HG02571 (cell line): Measurements from ENCODE around the gene KRT75.
"Not testable (repeated sequence)": the region's sequence is repeated elsewhere in the genome, so short reads cannot be mapped to it uniquely, and the experiment has no call there.

Experiments used
- ATAC-seq: cut with Tn5 transposase; IDR thresholded peaks from one replicate; pipeline ENCODE4 v1.9.1; 2021; ENCODE audit warnings: mild to moderate bottlenecking, moderate library complexity; ENCODE audit not compliant: unreplicated experiment

Gene KRT75

DNA sequence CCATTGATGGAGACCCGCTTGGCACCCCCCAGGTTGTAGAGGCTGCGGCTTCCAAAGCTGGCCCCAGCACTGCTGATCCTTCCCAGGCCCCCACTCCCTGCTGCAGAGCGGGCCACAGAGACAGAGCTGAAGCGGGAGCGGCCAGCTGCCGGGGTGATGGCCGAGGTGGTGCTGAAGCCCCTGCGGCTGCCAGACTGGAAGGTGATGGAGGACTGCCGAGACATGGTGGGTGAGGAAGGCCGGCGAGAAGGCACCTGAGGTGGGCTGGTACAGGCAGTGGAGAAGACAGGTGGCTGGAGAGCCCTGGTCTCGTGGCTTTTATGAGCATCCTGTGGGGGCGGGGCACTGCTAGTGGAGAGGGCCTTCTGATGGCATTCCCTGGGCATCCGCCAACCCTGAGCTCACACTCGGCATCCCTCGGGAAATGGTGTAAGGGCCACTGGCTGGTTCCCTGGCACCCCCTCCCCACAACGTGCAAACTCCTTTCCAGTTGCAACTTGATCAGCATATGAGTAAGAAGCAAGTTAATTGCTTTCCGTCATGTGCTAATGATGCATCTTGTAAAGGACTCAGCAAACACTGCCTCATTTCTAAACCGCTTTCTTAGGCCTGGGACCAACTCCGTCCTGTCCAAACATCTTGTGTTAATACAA is at the start of gene KRT75:
TSS of gene KRT75 (minus strand) at position 291 of the 653 bp plus-strand sequence. CDS start at position 224, 67 bp downstream.
- no peak for ATAC-seq

GRCh38 chr12:52480073-52480472 is 45.9 kb upstream of the KRT75 start:
- ATAC-seq: no peak

DNA sequence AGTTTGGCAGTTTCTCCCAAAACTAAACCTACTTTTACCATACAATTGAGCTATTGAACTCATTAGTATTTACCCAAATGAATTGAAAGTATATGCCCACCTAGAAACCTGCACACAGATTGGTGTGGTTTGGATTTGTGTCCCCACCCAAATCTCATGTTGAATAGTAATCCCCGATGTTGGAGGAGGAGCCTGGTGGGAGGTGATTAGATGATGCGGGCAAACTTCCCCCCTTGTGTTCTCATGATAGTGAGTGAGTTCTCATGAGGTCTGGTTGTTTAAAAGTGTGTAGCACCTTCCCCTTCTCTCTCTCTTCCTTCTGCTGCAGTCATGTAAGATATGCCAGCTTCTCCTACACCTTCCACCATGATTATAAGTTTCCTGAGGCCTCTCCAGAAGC is 43.5 kb upstream of the KRT75 start:
- no peak for ATAC-seq

GRCh38 chr12:52474212-52474611 is 40.0 kb upstream of the KRT75 start:
- no peak for ATAC-seq

DNA sequence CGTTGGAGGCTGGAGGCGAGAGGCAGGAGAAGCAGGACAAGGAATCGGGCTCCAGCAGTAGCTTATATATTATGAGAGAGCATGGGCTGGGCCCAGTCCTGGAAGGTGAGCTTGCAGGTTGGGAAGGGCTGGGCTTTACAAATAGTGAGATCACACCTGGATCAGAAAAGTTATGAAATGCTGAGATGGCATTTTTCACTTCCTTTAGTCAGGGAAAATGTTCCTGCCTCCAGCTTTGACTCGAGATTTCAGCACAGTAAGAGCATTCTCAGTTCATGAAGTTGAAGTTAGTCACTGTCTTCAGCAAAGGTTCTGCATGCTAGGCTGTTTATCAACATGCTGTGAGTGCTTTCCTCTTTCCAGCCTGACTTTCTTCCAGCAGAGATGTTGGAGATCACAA is 39.6 kb upstream of the KRT75 start, which contains the start of gene KRT6C:
TSS of gene KRT6C (minus strand) at position 38 of the 400 bp plus-strand sequence. CDS start 68 bp downstream, outside the sequence.
- no peak for ATAC-seq

- no peak for ATAC-seq
Measured at GRCh38 chr12:52469853-52470252, 35.7 kb upstream of the KRT75 start.

DNA sequence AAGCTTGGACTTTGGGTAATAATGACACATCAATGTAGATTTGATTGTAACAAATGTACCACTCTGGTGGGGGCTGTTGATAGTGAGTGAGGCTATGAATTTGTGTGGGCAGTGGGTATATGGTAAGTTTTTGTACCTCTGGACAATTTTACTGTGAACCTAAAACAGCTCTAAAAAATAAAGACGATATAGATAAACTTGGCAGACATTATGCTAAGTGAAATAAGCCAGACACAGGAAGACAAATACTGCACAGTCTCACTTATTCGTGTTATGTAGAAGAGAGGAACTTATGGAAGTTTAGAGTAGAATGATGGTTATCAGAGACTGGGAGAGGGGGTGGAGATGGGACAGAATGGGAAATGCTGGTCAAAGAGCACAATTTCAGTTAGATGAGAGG is 30.7 kb upstream of the KRT75 start:
- ATAC-seq: no peak

DNA sequence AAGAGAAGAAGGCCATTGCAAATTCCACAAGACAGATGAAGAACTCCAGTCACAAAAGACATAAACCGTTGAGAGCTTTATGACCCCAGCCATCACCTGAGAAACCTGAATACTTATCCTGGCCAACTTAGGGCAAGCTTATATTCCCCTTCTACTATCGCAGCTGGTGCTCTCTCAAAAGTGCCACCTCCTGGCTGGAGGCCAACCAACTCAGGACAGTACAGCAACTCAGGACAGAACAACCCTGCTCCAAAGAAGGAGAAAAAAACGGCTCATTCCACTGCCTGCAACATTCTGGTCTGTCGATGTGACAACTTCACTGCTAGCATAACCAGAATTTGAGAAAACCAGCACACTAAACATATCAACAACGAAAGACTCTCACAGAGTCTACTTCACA is 27.5 kb upstream of the KRT75 start:
- ATAC-seq: no peak

GRCh38 chr12:52458861-52459260 is 24.7 kb upstream of the KRT75 start:
- no peak for ATAC-seq

DNA sequence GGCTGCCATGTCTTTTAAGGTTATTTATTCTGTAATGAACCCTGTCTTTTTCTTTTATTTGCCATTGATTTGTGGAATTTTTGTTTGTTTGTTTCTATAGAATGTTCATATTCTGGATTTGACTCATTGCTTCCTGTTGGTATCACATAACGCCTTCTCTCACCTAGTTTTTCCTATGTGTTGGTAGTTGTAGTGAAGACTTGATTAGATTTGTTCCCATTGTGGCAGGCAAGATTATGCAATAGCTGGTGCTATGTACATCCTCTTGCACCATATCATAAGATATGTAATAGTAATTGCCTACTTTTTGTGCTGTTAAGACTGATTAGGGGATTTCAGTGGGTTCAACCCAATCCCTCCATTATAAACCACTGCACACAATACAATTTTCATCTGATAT is 21.6 kb upstream of the KRT75 start:
- no peak for ATAC-seq

- ATAC-seq: no peak
Measured at GRCh38 chr12:52454411-52455201, 20.4 kb upstream of the KRT75 start.

GRCh38 chr12:52452101-52452500 is 17.9 kb upstream of the KRT75 start, which contains the start of gene KRT6B:
KRT6B (minus strand) TSS chr12:52452146; CDS start chr12:52452078, 68 bp downstream.
- no peak for ATAC-seq

GRCh38 chr12:52448228-52448627 is 14.1 kb upstream of the KRT75 start:
- ATAC-seq: no peak

DNA sequence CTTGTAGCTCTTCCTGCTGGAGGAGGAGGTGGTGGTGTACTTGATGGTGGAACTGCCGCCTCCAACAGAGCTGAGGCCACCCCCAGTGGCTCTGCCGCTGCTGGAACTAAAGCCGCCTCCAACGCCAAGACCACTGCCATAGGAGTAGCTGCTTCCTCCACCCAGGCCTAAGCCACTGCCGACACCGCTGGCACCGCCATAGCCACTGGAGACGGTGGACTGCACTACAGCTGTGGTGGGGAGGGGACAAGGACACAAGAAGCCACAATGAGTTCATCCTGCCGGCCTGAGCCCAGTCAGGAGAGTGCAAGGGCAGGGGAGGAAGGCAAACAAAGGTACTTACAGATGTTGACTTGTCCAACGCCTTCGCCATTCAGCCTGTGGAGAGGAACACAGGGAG is 13.0 kb upstream of the KRT75 start:
- ATAC-seq: not testable (repeated sequence)

DNA sequence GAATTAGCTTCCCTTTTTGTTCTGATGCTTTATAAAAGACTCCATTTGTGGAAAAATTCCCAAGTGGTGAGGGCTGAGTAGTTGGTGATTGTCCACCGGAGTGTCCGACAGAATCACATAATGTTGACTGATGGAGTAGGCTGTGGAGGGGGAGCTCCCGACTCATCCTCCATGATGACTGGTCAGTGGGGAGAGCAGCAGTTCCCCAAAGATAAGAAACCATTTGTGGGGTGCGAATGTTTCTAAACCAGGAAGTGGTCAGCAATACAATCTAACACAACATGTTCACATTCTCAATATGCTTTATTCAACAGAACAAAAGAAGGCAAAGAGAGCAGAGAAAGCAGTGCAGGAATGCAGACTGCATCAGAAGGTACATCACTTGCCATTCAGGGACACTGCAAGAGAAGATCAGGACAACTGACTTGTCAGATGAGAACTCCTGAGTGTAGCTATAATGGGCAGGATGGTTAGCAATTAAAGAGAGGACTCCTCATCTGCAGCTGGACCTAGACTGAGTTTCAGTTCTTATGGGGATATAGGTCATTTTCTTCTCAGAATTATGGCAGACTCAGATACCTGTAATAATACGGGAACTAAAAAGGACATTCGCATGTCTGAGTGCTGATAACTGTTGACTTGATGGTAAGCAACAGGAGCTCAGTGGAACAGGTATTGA is 12.3 kb upstream of the KRT75 start:
- no peak for ATAC-seq

- no peak for ATAC-seq
Measured at GRCh38 chr12:52445876-52446275, 11.7 kb upstream of the KRT75 start.

GRCh38 chr12:52444647-52445595 is 10.8 kb upstream of the KRT75 start:
- ATAC-seq: no peak

DNA sequence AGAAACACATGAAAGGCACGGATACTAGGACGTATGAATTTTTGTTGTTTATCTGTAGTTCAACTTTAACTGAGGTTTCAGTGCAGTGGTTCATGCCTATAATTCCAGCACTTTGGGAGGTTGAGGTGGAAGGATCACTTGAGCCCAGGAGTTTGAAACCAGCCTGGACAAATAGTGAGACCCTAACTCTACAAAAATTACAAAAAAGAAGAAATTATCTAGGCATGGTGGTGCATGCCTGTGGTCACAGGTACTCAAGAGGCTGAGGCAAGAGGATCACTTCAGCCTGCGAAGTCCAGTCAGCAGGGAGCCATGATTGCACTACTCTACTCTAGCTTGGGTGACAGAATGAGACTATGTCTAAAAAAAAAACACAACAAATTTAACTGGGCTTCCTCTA is 9.8 kb upstream of the KRT75 start:
- ATAC-seq: no peak

- no peak for ATAC-seq
Measured at GRCh38 chr12:52442600-52443061, 8.5 kb upstream of the KRT75 start.

GRCh38 chr12:52441320-52441911 is 7.2 kb upstream of the KRT75 start:
- no peak for ATAC-seq
